Measurements from ENCODE around the gene SERTAD1.
"Not testable (repeated sequence)": the region's sequence is repeated elsewhere in the genome, so short reads cannot be mapped to it uniquely, and the experiment has no call there.

The SERTAD1 gene

GRCh38 chr19:40466219-40466984 lies 40.6 kb upstream of the SERTAD1 start:
- DNase-seq (ENCODE audit: low read depth) = no peak
- H3K4me3 ChIP-seq (ENCODE audit: control insufficient read depth, low read depth, low read length) = peak overlapping the region; percentile 40
- TF ChIP-seq, protein P1, sequence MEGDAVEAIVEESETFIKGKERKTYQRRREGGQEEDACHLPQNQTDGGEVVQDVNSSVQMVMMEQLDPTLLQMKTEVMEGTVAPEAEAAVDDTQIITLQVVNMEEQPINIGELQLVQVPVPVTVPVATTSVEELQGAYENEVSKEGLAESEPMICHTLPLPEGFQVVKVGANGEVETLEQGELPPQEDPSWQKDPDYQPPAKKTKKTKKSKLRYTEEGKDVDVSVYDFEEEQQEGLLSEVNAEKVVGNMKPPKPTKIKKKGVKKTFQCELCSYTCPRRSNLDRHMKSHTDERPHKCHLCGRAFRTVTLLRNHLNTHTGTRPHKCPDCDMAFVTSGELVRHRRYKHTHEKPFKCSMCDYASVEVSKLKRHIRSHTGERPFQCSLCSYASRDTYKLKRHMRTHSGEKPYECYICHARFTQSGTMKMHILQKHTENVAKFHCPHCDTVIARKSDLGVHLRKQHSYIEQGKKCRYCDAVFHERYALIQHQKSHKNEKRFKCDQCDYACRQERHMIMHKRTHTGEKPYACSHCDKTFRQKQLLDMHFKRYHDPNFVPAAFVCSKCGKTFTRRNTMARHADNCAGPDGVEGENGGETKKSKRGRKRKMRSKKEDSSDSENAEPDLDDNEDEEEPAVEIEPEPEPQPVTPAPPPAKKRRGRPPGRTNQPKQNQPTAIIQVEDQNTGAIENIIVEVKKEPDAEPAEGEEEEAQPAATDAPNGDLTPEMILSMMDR (IDR thresholded peaks at IDR 0.05; ENCODE audit: control insufficient read depth, insufficient read depth, low read depth, low read length, missing control alignments) = no peak

GRCh38 chr19:40465557-40466218 lies 39.9 kb upstream of the SERTAD1 start, which contains the start of gene BLVRB:
TSS of gene BLVRB (minus strand) at chr19:40465745. CDS start at chr19:40465688, 57 bp downstream.
- peak; percentile 97 for DNase-seq (ENCODE audit: low read depth)
- TF ChIP-seq, protein P1 (IDR thresholded peaks at IDR 0.05; ENCODE audit: control insufficient read depth, insufficient read depth, low read depth, low read length, missing control alignments) = no peak
- H3K4me3 ChIP-seq (ENCODE audit: control insufficient read depth, low read depth, low read length) = peak within 1 kb of the TSS; percentile 61

GRCh38 chr19:40465025-40465556 lies 39.3 kb upstream of the SERTAD1 start:
- TF ChIP-seq, protein P1 (IDR thresholded peaks at IDR 0.05; ENCODE audit: control insufficient read depth, insufficient read depth, low read depth, low read length, missing control alignments) = no peak
- peak overlapping the region; percentile 61 for H3K4me3 ChIP-seq (ENCODE audit: control insufficient read depth, low read depth, low read length)
- DNase-seq (ENCODE audit: low read depth) = peak; percentile 86

- peak; percentile 73 for DNase-seq (ENCODE audit: low read depth)
- TF ChIP-seq, protein P1 (IDR thresholded peaks at IDR 0.05; ENCODE audit: control insufficient read depth, insufficient read depth, low read depth, low read length, missing control alignments) = peak; percentile 91
- peak overlapping the region; percentile 61 for H3K4me3 ChIP-seq (ENCODE audit: control insufficient read depth, low read depth, low read length)
Observed at GRCh38 chr19:40464059-40465024, 38.5 kb upstream of the SERTAD1 start.

DNA sequence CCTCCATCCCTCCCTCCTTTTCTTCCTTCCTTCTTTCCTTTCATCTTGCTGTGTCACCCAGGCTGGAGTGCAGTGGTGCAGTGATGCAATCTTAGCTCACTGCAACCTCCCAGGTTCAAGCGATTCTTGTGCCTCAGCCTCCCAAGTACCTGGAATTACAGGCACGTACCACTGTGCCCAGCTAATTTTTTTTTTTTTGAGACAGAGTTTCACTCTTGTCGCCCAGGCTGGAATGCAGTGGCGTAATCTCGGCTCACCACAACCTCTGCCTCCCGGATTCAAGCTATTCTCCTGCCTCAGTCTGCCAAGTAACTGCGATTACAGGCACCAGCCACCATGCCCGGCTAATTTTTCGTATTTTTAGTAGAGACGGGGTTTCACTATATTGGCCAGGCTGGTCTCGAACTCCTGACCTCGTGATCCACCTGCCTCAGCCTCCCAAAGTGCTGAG lies 37.8 kb upstream of the SERTAD1 start:
- not testable (repeated sequence) for H3K4me3 ChIP-seq (ENCODE audit: control insufficient read depth, low read depth, low read length); DNase-seq (ENCODE audit: low read depth)

- H3K4me3 ChIP-seq (ENCODE audit: control insufficient read depth, low read depth, low read length) = no peak overlapping the region
- TF ChIP-seq, protein P1 (IDR thresholded peaks at IDR 0.05; ENCODE audit: control insufficient read depth, insufficient read depth, low read depth, low read length, missing control alignments) = no peak
- no peak for DNase-seq (ENCODE audit: low read depth)
Observed at GRCh38 chr19:40461669-40462221, 36.0 kb upstream of the SERTAD1 start.
